ENCODE data around the gene OR2T12.

DNA sequence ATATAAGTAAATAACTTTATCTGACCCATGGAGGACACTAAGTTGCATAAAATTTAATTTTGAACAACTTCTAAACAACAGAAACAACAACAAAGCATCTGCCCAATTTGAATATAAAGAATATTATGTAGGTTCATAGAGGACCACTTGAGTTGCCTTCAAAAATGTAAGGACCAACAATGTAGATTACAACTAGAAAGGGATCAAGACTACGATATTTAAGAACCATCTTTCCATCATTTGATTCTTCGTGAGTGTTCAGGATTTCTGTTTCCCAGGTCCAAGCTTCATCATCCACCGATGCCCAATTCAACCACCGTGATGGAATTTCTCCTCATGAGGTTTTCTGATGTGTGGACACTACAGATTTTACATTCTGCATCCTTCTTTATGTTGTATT lies 45.3 kb upstream of the OR2T12 start, which contains the start of gene OR14C36:
- TF ChIP-seq, protein P1, sequence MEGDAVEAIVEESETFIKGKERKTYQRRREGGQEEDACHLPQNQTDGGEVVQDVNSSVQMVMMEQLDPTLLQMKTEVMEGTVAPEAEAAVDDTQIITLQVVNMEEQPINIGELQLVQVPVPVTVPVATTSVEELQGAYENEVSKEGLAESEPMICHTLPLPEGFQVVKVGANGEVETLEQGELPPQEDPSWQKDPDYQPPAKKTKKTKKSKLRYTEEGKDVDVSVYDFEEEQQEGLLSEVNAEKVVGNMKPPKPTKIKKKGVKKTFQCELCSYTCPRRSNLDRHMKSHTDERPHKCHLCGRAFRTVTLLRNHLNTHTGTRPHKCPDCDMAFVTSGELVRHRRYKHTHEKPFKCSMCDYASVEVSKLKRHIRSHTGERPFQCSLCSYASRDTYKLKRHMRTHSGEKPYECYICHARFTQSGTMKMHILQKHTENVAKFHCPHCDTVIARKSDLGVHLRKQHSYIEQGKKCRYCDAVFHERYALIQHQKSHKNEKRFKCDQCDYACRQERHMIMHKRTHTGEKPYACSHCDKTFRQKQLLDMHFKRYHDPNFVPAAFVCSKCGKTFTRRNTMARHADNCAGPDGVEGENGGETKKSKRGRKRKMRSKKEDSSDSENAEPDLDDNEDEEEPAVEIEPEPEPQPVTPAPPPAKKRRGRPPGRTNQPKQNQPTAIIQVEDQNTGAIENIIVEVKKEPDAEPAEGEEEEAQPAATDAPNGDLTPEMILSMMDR (IDR thresholded peaks at IDR 0.05; ENCODE audit: low read depth, low read length): no peak
- no peak for TF ChIP-seq EZH2phosphoT487 (IDR thresholded peaks at IDR 0.05; ENCODE audit: low read depth)

Measured in OCI-LY3 (cell line).